Tibial nerve (tissue), 4 donors: ENCODE measurements around the gene CCBE1. TPM values are rescaled to one million over a fixed set of nuclear protein-coding genes. Genes with fewer than 3 reads are reported as not detected.

Source experiments
- DNase-seq, 2 donors: peaks; one replicate each; pipeline ENCODE4 v3.0.0-alpha.2; 2019; ENCODE audit warnings: low spot score in 2 of 2
- H3K27ac ChIP-seq, 4 donors: fragments of 200-600 bp; sonication (generic) in 3 of 4; one replicate each; pipeline ENCODE4 v1.5.1; 2017 to 2019; ENCODE audit warnings: mild to moderate bottlenecking in 1 of 4
- H3K27me3 ChIP-seq, 2 donors: fragments of 200-600 bp; sonication (generic) in 1 of 2; one replicate each; pipeline versions ENCODE4 v1.5.1 to v1.6.0; 2017 to 2019
- H3K36me3 ChIP-seq, 3 donors: fragments of 200-600 bp; sonication (generic); one replicate each; pipeline ENCODE4 v1.5.1; 2018 to 2019
- H3K4me1 ChIP-seq, 4 donors: fragments of 200-600 bp; sonication (generic) in 3 of 4; one replicate each; pipeline ENCODE4 v1.5.1; 2017 to 2019
- H3K4me3 ChIP-seq, 4 donors: fragments of 200-600 bp; sonication (generic) in 3 of 4; one replicate each; pipeline ENCODE4 v1.5.1; 2017 to 2019; ENCODE audit warnings: mild to moderate bottlenecking in 1 of 4, moderate library complexity in 1 of 4
- H3K9me3 ChIP-seq, 4 donors: fragments of 200-600 bp; sonication (generic) in 3 of 4; one replicate each; pipeline ENCODE4 v1.5.1; 2017 to 2019
- CTCF ChIP-seq, 5 experiments: fragments of 200-600 bp in 3 of 5; fragments of 450-650 bp in 2 of 5; sonication (generic) in 3 of 5; IDR thresholded peaks; one replicate each; pipeline ENCODE4 v1.5.1; 2016 to 2019; ENCODE audit warnings: antibody characterized with exemption in 5 of 5, mild to moderate bottlenecking in 3 of 5, moderate library complexity in 2 of 5
- EP300 ChIP-seq, 2 donors: sonication (generic); formaldehyde crosslinking; IDR thresholded peaks; one replicate each; pipeline ENCODE4 v1.6.1; 2017; ENCODE audit warnings: antibody characterized with exemption in 2 of 2, mild to moderate bottlenecking in 1 of 2
- POLR2A ChIP-seq, 2 donors: fragments of 450-650 bp; IDR thresholded peaks; one replicate each; pipeline ENCODE4 v1.6.1; 2017; ENCODE audit warnings: antibody characterized with exemption in 2 of 2, mild to moderate bottlenecking in 2 of 2, moderate library complexity in 2 of 2
- whole genome bisulfite sequencing, 2 donors: methylation state at CpG; one replicate each; pipeline ENCODE4 v1.1.5; 2018; 5-methylcytosine and 5-hydroxymethylcytosine counted together
- total RNA-seq, 4 donors: library from RNA; depleted of rRNA; stranded (reverse); fragments of >200 nt; gene quantifications; one replicate each; pipeline ENCODE4 v1.1.0, GENCODE V29; 2016

CCBE1 gene
- total RNA-seq, 4 donors from 2014 or later = 0.30 to 3.9 (median 1.3) TPM

GRCh38 chr18:59451963-59452362 is 245.3 kb downstream of the CCBE1 start:
- TF ChIP-seq CTCF (IDR thresholded peaks at IDR 0.05) (no peak), POLR2A (IDR thresholded peaks at IDR 0.05) (no peak)
- Histone ChIP-seq H3K27ac (no peak overlapping the region), H3K4me1 (no peaks in the 10 kb centered on the region), H3K27me3 (no peaks in the 10 kb centered on the region), H3K36me3 (no peaks in the 10 kb centered on the region), H3K9me3 (no peaks in the 10 kb centered on the region), H3K4me3 (no peak overlapping the region)
- 76 to 78% methylated on average over 6 of the region's 6 CpGs for WGBS, 2 donors
- no peak for DNase-seq

DNA sequence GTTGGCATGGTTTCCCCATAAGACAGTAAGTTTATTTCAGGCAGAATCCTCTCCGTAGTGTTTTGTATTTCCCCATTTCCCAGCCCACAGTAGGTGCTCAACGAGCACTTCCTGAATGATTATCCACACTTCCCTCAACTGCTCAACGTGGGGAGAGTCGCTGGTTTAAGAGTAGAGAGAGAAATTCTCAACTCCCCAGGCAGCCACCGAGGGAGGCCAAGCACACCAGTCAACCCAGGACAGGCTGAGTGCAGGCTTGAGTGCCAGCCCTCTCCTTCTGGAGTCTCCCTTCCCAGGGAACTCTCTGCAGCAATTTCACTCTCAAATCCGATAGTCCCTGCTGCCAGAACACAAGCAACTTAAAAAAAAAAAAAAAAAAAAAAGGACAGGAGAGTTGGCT is 246.2 kb downstream of the CCBE1 start:
- Histone ChIP-seq H3K9me3 (no peaks in the 10 kb centered on the region), H3K4me1 (no peaks in the 10 kb centered on the region), H3K27me3 (no peaks in the 10 kb centered on the region), H3K4me3 (no peak overlapping the region), H3K27ac (no peak overlapping the region), H3K36me3 (no peaks in the 10 kb centered on the region)
- TF ChIP-seq POLR2A (IDR thresholded peaks at IDR 0.05) = no peak
- no peak for TF ChIP-seq EP300 (IDR thresholded peaks at IDR 0.05)
- TF ChIP-seq CTCF (IDR thresholded peaks at IDR 0.05) = no peak
- no peak for DNase-seq
- 33 to 39% methylated on average over 6 of the region's 6 CpGs for whole genome bisulfite sequencing, 2 donors

- Histone ChIP-seq H3K36me3 (no peaks in the 10 kb centered on the region), H3K27ac (no peak overlapping the region), H3K4me1 (no peaks in the 10 kb centered on the region), H3K4me3 (no peak overlapping the region), H3K9me3 (no peaks in the 10 kb centered on the region), H3K27me3 (no peaks in the 10 kb centered on the region)
- DNase-seq = no peak
- no peak for TF ChIP-seq EP300 (IDR thresholded peaks at IDR 0.05)
- TF ChIP-seq CTCF (IDR thresholded peaks at IDR 0.05) = no peak
- TF ChIP-seq POLR2A (IDR thresholded peaks at IDR 0.05) = no peak
- WGBS, 2 donors = 78 to 82% methylated on average over 4 of the region's 4 CpGs
These were observed 248.7 kb downstream of the CCBE1 start for GRCh38 chr18:59448546-59448945.

- no peak for TF ChIP-seq EP300 (IDR thresholded peaks at IDR 0.05)
- TF ChIP-seq CTCF (IDR thresholded peaks at IDR 0.05) = no peak
- TF ChIP-seq POLR2A (IDR thresholded peaks at IDR 0.05) = no peak
- 5 to 9% methylated on average over 1 of the region's 1 CpG for WGBS, 2 donors
These were observed 251.2 kb downstream of the CCBE1 start for GRCh38 chr18:59446012-59446411.

GRCh38 chr18:59437851-59438569 is 259.2 kb downstream of the CCBE1 start:
- no peaks in the 10 kb centered on the region for H3K36me3 ChIP-seq
- TF ChIP-seq EP300 (IDR thresholded peaks at IDR 0.05) (no peak), POLR2A (IDR thresholded peaks at IDR 0.05) (no peak)
- H3K4me3 ChIP-seq = no peak overlapping the region
- 54 to 55% methylated on average over 4 of the region's 4 CpGs for WGBS, 2 donors
- no peaks in the 10 kb centered on the region for H3K4me1 ChIP-seq
- DNase-seq = no peak
- no peak overlapping the region for H3K27ac ChIP-seq
- H3K27me3 ChIP-seq = no peaks in the 10 kb centered on the region
- H3K9me3 ChIP-seq = peaks cover 0 to 15% (median 0%) of the 10 kb centered on the region in 4 donors

More at GRCh38 chr18:59446012-59446411, 251.2 kb downstream of the CCBE1 start:
- Histone ChIP-seq H3K27me3 (no peaks in the 10 kb centered on the region), H3K27ac (no peak overlapping the region), H3K4me1 (no peaks in the 10 kb centered on the region), H3K9me3 (peaks cover 0 to 8% (median 0%) of the 10 kb centered on the region in 4 donors), H3K36me3 (no peaks in the 10 kb centered on the region), H3K4me3 (no peak overlapping the region)
- no peak for DNase-seq
